Measurements from ENCODE around the gene ALG12. TPM values are rescaled to one million over a fixed set of nuclear protein-coding genes. Genes with fewer than 3 reads are reported as not detected.

Gene ALG12
- polyA plus RNA-seq, 1 donor from 2014 or later: 14.3 TPM

- Histone ChIP-seq H3K4me2 (ENCODE audit: low read length) (no peak overlapping the region), H3K27ac (ENCODE audit: low read length) (no peak overlapping the region), H3K79me2 (replicated peaks; ENCODE audit: insufficient read depth, low read length) (peaks cover 91% of the 10 kb centered on the region), H3K27me3 (ENCODE audit: insufficient read depth, low read depth, low read length) (no peaks in the 10 kb centered on the region), H3K9me3 (ENCODE audit: low read length) (peaks cover 15% of the 10 kb centered on the region), H3K4me3 (ENCODE audit: low read length) (no peak overlapping the region), H3K9ac (ENCODE audit: low read length) (no peak overlapping the region), H4K20me1 (ENCODE audit: insufficient read depth) (no peaks in the 10 kb centered on the region), H3F3A (ENCODE audit: insufficient read depth, low read length, poor library complexity, severe bottlenecking) (no peaks in the 10 kb centered on the region), H2AFZ (ENCODE audit: low read depth, low read length) (no peak overlapping the region), H3K9me2 (ENCODE audit: insufficient read depth, low read length) (no peaks in the 10 kb centered on the region), H3K36me3 (ENCODE audit: insufficient read depth, low read length) (no peaks in the 10 kb centered on the region)
- TF ChIP-seq EP300 (conservative IDR thresholded peaks at IDR 0.05; ENCODE audit: poor library complexity, severe bottlenecking): no peak
These were observed 51.6 kb downstream of the ALG12 start for GRCh38 chr22:49866646-49867045.

- Histone ChIP-seq H3K27me3 (ENCODE audit: insufficient read depth, low read depth, low read length) (no peaks in the 10 kb centered on the region), H3K4me3 (ENCODE audit: low read length) (no peak overlapping the region), H4K20me1 (ENCODE audit: insufficient read depth) (no peaks in the 10 kb centered on the region), H3K9ac (ENCODE audit: low read length) (no peak overlapping the region), H2AFZ (ENCODE audit: low read depth, low read length) (no peak overlapping the region), H3K9me2 (ENCODE audit: insufficient read depth, low read length) (no peaks in the 10 kb centered on the region), H3K36me3 (ENCODE audit: insufficient read depth, low read length) (no peaks in the 10 kb centered on the region), H3F3A (ENCODE audit: insufficient read depth, low read length, poor library complexity, severe bottlenecking) (no peaks in the 10 kb centered on the region), H3K4me2 (ENCODE audit: low read length) (no peak overlapping the region), H3K27ac (ENCODE audit: low read length) (no peak overlapping the region), H3K9me3 (ENCODE audit: low read length) (peaks cover 15% of the 10 kb centered on the region), H3K79me2 (replicated peaks; ENCODE audit: insufficient read depth, low read length) (peaks cover 92% of the 10 kb centered on the region)
- TF ChIP-seq POLR2AphosphoS5 (IDR thresholded peaks at IDR 0.05): no peak
- TF ChIP-seq RAD21 (conservative IDR thresholded peaks at IDR 0.05): no peak
- TF ChIP-seq TAF1 (IDR thresholded peaks at IDR 0.05; ENCODE audit: low read depth): no peak
- no peak for TF ChIP-seq SMC3 (conservative IDR thresholded peaks at IDR 0.05; ENCODE audit: poor library complexity)
- no peak for TF ChIP-seq EP300 (conservative IDR thresholded peaks at IDR 0.05; ENCODE audit: poor library complexity, severe bottlenecking)
- TF ChIP-seq REST (IDR thresholded peaks at IDR 0.05; ENCODE audit: borderline replicate concordance): no peak
- TF ChIP-seq CTCF (IDR thresholded peaks at IDR 0.05; ENCODE audit: poor library complexity, severe bottlenecking): no peak
- no peak for TF ChIP-seq EZH2 (IDR thresholded peaks at IDR 0.05; ENCODE audit: borderline replicate concordance, insufficient read depth, low read length, poor library complexity, severe bottlenecking)
- no peak for TF ChIP-seq MXI1 (conservative IDR thresholded peaks at IDR 0.05; ENCODE audit: poor library complexity, severe bottlenecking)
These were observed 52.1 kb downstream of the ALG12 start for GRCh38 chr22:49866134-49866533.

- Histone ChIP-seq H3K9ac (ENCODE audit: low read length) (no peak overlapping the region), H3K9me3 (ENCODE audit: low read length) (peaks cover 15% of the 10 kb centered on the region)
- TF ChIP-seq REST (IDR thresholded peaks at IDR 0.05; ENCODE audit: borderline replicate concordance) (no peak), TAF1 (IDR thresholded peaks at IDR 0.05; ENCODE audit: low read depth) (no peak), SMC3 (conservative IDR thresholded peaks at IDR 0.05; ENCODE audit: poor library complexity) (no peak), POLR2AphosphoS5 (IDR thresholded peaks at IDR 0.05) (no peak), EZH2 (IDR thresholded peaks at IDR 0.05; ENCODE audit: borderline replicate concordance, insufficient read depth, low read length, poor library complexity, severe bottlenecking) (no peak), EP300 (conservative IDR thresholded peaks at IDR 0.05; ENCODE audit: poor library complexity, severe bottlenecking) (no peak), RAD21 (conservative IDR thresholded peaks at IDR 0.05) (no peak), MXI1 (conservative IDR thresholded peaks at IDR 0.05; ENCODE audit: poor library complexity, severe bottlenecking) (no peak), CTCF (IDR thresholded peaks at IDR 0.05; ENCODE audit: poor library complexity, severe bottlenecking) (no peak)
These were observed 53.1 kb downstream of the ALG12 start for GRCh38 chr22:49865156-49865555.

More at GRCh38 chr22:49865156-49865555, 53.1 kb downstream of the ALG12 start:
- Histone ChIP-seq H3K4me2 (ENCODE audit: low read length) (no peak overlapping the region), H3K36me3 (ENCODE audit: insufficient read depth, low read length) (no peaks in the 10 kb centered on the region), H4K20me1 (ENCODE audit: insufficient read depth) (no peaks in the 10 kb centered on the region), H2AFZ (ENCODE audit: low read depth, low read length) (no peak overlapping the region), H3F3A (ENCODE audit: insufficient read depth, low read length, poor library complexity, severe bottlenecking) (no peaks in the 10 kb centered on the region), H3K27me3 (ENCODE audit: insufficient read depth, low read depth, low read length) (no peaks in the 10 kb centered on the region), H3K4me3 (ENCODE audit: low read length) (no peak overlapping the region), H3K79me2 (replicated peaks; ENCODE audit: insufficient read depth, low read length) (peaks cover 87% of the 10 kb centered on the region), H3K9me2 (ENCODE audit: insufficient read depth, low read length) (no peaks in the 10 kb centered on the region), H3K27ac (ENCODE audit: low read length) (no peak overlapping the region)

Measured in neural cell (in vitro differentiated cells).